HEK293T (cell line): Measurements from ENCODE around the gene DRAM1.
A peak's percentile ranks its signal among the peaks of the same experiment; 100 is the strongest.

ENCODE experiments used
- ARNT ChIP-seq: fragments of 450-650 bp; IDR thresholded peaks from 2 replicates; pipeline ENCODE4 v1.6.1; 2017; ENCODE audit warnings: mild to moderate bottlenecking
- CTBP1 ChIP-seq: fragments of 450-650 bp; IDR thresholded peaks from 2 replicates; pipeline ENCODE4 v1.6.1; 2016; ENCODE audit warnings: borderline replicate concordance
- FOXK2 ChIP-seq: fragments of 450-650 bp; IDR thresholded peaks from 2 replicates; pipeline ENCODE4 v1.6.1; 2016; ENCODE audit warnings: mild to moderate bottlenecking
- HDGF ChIP-seq: fragments of 450-650 bp; IDR thresholded peaks from 2 replicates; pipeline ENCODE4 v1.6.1; 2017; ENCODE audit warnings: antibody characterized with exemption, borderline replicate concordance
- NFRKB ChIP-seq: fragments of 450-650 bp; IDR thresholded peaks from 2 replicates; pipeline ENCODE4 v1.6.1; 2016; ENCODE audit warnings: mild to moderate bottlenecking, moderate library complexity
- SP1 ChIP-seq: fragments of 450-650 bp; IDR thresholded peaks from 2 replicates; pipeline ENCODE4 v1.6.1; 2017
- SUZ12 ChIP-seq: fragments of 450-650 bp; IDR thresholded peaks from 2 replicates; pipeline ENCODE4 v1.6.1; 2016; ENCODE audit warnings: mild to moderate bottlenecking
- TARDBP ChIP-seq: fragments of 450-650 bp; IDR thresholded peaks from 2 replicates; pipeline ENCODE4 v1.6.1; 2016
- ZNF384 ChIP-seq: fragments of 450-650 bp; IDR thresholded peaks from 2 replicates; pipeline ENCODE4 v1.6.1; 2016
- TF ChIP-seq, protein P1 (sequence below): fragments of 450-650 bp; IDR thresholded peaks from 2 replicates; pipeline ENCODE4 v1.6.1; 2016

DNA sequence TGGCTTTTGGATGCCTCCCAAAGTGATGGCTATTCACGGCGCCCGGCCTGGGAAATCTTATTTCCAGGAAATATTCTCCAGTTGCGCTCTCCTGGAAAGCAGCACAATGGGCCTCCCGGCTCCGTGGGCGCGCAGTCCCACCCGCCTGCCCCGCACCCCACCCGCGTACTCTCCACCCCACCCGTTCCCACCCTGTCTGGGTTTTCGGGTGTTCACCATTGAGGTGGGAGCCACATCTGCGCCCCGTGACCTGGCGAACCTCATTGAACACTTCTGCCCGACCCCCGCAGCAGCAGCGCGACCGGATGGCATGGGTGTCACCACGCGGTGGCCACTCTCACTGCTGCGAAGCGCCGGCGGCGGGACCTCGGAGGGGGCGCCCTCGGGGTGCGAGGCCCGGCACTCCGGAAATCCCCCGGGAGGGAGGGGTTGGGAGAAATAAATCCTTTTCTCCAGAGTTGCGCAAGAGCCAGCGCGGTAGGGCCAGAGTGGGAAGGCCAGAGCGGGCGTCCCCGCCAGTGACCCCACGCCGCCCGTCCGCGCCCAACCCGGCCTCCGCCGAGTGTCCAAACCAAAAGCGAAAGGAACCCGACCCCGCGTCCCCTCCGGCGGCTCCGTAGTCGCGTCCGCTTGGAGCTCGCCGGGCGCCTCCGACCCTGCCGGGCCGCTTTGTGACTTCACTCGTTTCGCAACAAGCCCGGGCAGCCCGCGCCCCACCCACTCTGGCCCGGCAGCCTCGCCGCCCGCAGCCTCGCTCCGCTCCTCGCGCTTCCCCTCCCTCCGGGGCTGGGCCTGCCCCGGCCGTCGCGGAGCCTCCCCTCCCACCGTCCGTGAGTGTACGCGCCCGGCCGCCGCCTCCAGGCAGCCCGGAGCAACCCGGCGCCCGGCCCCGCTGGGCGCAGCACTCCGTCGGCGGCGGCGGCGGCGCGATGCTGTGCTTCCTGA, at the start of gene DRAM1:
- TF ChIP-seq SP1: no peak
- no peak for TF ChIP-seq TARDBP
- no peak for TF ChIP-seq ZNF384
- TF ChIP-seq ARNT: 0 out of 2 replicates have a peak, but pooled peaks have one; percentile 30
- TF ChIP-seq NFRKB: no peak
- TF ChIP-seq, protein P1, sequence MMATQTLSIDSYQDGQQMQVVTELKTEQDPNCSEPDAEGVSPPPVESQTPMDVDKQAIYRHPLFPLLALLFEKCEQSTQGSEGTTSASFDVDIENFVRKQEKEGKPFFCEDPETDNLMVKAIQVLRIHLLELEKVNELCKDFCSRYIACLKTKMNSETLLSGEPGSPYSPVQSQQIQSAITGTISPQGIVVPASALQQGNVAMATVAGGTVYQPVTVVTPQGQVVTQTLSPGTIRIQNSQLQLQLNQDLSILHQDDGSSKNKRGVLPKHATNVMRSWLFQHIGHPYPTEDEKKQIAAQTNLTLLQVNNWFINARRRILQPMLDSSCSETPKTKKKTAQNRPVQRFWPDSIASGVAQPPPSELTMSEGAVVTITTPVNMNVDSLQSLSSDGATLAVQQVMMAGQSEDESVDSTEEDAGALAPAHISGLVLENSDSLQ: no peak
- no peak for TF ChIP-seq SUZ12
- no peak for TF ChIP-seq CTBP1
- TF ChIP-seq HDGF: no peak
- no peak for TF ChIP-seq FOXK2
